GM19328 (cell line): Measurements from ENCODE around the gene RMDN3.

Experiments used
- ATAC-seq: cut with Tn5 transposase; IDR thresholded peaks from one replicate; pipeline ENCODE4 v1.9.1; 2021; ENCODE audit warnings: mild to moderate bottlenecking, moderate library complexity; ENCODE audit not compliant: unreplicated experiment

Gene RMDN3

DNA sequence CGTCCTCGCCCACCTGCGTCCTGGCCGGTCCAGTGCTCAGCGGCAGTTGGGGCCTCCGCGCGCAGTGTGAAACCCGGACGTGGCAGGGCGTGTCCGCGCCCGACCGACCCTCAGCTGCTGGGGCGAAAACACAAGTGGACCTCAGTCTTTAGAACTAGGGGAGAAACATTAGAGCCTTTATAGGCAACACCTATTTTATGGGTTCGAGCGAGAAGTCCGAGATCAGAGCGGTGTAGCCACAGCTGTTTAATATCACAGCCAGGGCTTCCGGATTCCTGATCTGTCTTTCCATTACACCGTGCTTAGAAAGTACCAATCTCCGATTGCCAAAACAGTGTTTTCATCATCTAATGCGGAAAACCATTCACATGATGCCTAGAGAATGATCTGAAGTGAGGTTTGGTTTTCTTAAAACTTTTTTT is 59.6 kb downstream of the RMDN3 start:
- no peak for ATAC-seq

GRCh38 chr15:40694688-40695468 is 60.2 kb downstream of the RMDN3 start, which contains the start of gene RAD51:
TSS of gene RAD51 (plus strand) at chr15:40695174. CDS start at chr15:40698759, 3,585 bp downstream.
- ATAC-seq = peak; percentile 71

- no peak for ATAC-seq
Observed at GRCh38 chr15:40693904-40694687, 61.0 kb downstream of the RMDN3 start.

- ATAC-seq = no peak
Observed at GRCh38 chr15:40691737-40692136, 63.3 kb downstream of the RMDN3 start.

GRCh38 chr15:40688932-40689799 is 65.9 kb downstream of the RMDN3 start:
- no peak for ATAC-seq
